HUDEP-2 (cell line): ENCODE results near the gene SCPEP1.

Experiments
- DNase-seq, 76 experiments: peaks; one replicate each; lab custom pipeline; 2025; ENCODE audit not compliant: unreplicated experiment in 76 of 76; lab: John Stamatoyannopoulos, UW

SCPEP1 gene

DNA sequence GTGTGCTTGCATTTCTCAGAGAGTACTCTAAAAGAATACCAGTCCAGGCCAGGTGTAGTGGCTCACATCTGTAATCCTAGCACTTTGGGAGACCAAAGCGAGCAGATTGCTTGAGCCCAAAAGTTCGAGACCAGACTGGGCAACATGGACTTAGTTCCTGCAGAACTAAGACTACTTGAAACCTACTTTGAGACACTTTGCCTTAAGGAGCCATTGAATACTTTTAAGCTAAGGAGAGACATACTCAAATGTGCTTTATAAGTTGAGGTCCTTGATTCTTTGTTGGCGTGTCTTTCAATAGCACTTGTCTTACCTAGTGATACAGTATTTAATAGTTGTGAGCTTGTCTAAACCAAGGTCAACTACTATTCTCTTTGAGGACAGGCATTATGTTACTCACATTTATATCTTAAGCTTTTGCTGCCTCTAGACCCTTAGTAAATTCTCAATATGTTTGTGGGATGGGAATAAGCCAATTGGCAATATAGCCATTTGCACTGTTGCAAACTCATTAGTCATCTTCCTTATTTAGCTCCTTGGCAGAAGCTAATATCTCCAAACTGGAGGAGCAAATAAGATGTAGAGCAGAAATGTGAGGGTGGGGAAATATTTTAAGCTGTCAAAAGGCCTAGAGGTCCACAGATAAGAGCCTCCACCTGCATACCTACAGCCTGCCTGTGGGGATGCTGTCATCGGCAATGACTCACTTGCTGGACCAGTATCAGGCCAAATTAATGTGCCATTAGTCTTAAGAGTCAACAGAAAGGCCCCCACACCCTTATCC, 16.3 kb downstream of the SCPEP1 start:
- DNase-seq = no peak

DNA sequence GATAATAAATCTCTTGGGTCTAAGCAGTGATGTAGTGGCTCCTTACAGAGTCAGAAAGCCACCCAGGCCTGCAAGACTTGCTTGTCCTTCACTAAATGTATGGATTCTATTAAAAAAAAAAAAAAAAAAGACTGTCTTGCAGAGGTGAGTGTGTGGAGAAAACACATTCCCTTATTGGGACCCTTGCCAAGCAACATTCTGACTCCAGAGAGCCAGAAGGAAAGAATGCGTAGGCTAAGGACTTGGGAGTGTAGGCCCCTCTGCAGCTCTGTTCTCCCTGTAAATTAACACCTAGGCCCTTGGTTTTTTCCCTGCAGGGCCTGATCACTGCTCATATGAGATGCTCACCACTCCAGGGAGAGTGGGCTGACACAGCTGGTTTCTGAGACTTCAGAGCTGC, 17.8 kb downstream of the SCPEP1 start:
- DNase-seq = no peak

DNA sequence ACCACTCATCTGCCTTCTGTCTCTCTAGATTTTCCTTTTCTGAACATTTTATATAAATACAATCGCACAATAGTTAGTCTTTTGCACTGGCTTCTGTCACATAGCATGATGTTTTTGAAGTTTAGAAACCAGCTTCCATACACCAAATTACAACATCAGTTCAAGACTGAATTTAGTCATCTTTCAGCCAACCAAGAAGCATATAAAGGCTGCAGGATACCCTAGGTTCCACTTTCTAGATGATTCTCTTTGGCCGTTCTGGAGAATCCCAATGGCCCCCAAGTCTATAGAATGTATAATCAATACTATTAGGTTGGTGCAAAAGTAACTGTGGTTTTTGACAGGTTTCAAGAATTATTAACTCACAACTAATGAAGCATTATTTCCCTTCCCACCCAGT, 19.4 kb downstream of the SCPEP1 start:
- no peak for DNase-seq

DNA sequence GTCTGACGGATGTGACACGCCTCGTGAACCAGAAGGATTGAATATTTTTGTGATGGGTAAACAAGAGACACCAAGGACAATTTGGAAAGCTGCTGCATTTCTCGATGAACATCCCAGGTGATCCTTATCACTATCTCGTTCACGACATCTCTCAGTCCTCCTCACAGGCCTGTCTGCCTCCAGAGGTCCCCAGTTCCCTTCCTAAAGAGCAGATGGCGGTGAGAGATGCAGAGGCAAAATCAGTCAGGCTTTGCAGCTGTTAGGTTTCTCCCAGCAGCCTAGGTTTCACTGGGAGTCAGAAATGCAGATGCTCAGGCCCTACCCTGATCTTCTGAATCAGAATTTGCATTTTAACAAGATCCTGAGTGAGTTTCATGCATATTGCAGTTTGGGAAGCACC, 23.6 kb downstream of the SCPEP1 start:
- DNase-seq = no peak

DNA sequence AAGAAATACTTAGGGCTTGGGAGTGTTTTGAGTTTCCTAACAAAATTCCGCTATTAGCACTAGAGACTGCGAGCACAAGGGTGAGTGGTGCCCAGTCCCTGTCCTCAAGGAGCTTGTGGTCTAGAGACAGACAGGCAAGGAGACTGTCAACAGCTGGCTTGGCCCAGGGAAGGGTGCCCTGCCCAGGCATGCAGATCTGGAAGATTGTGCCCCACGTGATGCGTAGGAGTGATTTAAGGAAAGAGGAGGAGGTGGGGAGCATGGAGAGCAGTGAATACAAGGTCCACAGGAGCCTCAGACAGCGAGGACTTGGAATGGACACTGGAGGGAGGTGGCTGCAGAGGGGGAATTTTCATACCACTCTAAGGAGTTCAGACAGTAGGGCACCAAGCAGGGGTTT, 25.0 kb downstream of the SCPEP1 start:
- peak in 1 of 76 experiments; percentile 1 for DNase-seq

DNA sequence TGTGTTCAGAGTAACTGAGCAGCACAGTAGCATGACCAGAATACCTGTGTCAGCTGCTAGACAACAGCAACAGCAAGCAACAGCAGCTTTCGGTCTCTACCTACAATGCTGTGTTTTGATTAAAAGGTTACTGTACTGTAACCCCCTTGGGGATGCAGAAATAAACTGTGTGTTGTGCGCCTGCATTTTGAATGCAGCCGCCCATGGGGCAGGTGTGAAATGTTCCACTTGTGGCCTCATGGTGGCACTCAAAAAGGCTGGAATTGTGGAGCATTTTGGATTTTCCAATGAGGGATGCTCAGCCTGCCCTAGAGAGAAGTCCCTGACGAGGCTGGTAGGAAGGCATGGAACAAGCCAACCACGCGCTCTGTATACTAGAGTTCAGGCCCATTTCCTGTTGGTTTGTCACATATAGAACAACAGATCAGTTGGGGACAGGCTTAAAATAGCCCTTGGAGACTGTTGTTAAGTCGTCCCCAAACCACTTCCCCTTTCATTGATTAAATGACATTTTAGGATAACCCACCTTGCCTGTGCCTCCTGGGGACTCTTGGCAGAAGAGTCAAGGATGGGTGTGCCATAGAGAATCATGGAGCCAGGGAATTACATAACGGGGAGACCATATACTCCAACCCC, 27.1 kb downstream of the SCPEP1 start:
- DNase-seq = no peak

- no peak for DNase-seq
Measured at GRCh38 chr17:57006040-57006439, 28.1 kb downstream of the SCPEP1 start.

- no peak for DNase-seq
Measured at GRCh38 chr17:57008958-57009357, 31.0 kb downstream of the SCPEP1 start.

DNA sequence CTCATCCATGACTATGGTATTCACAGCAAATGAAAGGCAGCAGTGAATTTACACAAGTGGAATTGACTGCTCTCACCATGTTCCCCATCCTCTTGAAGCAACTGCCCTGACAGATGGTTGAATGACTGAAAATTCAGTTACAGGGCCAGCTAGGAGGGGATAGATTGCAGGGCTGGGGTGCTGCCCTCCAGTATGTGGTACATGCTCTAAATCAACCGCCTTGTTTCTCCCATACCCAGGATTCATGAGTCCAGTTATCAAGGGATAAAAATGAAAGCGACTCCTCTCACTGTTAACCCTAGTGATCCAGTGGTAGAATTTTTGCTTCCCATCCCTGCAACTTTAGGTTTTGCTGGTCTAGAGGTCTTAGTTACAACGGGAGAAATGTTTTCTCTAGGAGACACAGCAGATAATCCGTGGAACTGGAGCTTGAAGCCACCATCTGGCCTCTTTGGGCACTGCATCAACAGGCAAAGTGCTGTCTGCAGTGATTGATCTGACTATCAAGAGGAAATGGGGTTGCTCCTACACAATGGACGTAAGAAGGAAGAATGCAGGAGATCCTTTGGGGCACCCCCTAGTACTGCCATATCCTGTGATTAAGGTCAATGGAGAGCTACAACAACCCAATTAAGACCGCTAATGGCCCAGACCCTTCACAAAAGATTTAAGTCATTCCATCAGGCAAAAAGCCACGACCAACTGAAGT, 32.0 kb downstream of the SCPEP1 start:
- DNase-seq = peak in 44 of 76 experiments; percentile 4 to 61 (median 24)

DNA sequence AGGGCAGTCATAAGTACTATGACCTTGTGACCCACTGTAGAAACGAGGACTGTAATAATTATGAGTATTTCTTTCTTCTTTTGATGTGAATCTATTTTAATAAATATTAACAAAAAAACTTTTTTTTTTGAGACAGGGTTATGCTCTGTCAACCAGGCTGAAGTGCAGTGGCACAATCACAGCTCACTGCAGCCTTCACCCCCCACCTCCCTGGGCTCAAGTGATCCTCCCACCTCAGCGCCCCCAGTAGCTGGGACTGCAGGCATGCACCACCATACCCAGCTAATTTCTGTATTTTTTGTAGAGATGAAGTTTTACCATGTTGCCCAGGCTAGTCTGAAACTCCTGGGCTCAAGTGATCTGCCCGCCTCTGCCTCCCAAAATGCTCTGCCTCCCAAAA, 32.6 kb downstream of the SCPEP1 start:
- no peak for DNase-seq

DNA sequence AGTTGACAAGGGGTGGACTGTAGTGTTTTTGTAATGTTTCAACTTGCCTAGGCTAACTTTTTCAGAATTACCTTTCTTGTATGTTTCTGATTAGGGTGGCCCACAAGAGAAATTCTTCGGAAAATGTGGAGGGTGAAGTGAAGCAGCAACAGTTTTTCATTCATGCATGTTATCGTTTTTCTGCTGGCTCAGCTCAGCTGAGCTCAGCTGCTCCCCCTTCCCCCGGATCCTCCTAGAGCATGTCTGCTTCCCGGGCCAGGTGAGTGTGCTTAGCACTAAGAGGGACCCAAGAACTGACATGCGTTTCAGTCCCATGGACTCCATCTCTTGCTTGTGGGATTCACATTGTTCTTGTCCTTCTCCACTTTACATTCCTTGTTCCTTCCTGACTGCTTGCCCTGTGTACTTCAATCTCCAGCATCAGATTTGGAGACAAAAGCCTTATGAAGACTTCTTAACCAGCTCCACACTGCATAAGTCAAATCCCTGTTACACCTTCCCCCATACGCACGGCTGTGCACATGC, 33.6 kb downstream of the SCPEP1 start:
- DNase-seq = no peak

DNA sequence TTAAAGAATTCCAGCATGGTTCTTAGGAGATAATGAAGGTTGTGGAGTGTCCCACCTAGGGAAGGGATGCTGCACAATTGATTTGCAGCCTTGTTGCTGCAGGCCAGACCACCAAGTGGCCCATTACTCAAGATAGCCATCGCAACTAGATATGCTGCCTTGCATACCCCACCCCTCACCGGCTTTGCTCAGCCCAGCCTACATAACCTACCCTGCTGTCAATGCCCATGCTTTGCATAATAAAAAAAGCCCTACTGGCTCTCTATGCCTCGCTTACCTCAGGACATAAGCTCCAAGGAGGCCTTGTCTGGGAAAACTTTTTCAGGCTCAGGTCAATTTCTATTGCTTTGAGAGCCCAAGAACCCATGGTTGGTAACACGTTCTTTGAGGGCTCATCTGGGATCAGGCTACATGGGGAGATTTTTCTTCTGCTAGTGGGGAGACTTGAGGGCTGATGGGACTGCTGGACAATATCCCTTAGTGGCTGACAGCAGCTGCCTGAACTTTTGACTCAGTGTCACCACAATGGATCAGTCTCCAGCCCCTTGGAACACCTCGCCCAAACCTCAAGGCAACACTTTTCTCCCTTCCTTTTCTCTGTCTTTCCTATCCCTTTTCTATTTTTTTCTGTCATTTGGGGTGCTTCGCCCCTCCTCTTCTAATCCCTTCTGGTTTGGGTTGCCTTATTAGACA, 38.3 kb downstream of the SCPEP1 start:
- DNase-seq = no peak

- DNase-seq = no peak
Measured at GRCh38 chr17:57016764-57017116, 38.8 kb downstream of the SCPEP1 start.

- no peak for DNase-seq
Measured at GRCh38 chr17:57017625-57018024, 39.7 kb downstream of the SCPEP1 start.

DNA sequence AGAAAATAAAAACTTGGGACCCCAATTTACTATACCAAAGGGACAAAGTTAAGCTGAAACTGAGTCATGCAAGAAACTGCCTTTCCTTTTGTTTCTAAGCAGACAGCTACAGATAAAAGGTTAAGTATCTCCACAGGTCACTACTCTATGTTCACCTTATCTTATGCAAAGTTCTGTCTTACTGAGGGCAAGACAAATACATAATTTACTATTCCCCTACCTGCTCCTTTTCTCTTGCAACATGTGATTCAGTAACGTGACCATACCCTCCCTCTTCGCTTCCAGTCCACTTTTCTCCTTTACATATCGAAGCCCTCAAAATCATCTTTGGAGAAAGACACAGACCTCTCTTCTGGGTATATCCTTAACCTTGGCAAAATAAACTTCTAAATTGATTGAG, 42.3 kb downstream of the SCPEP1 start:
- no peak for DNase-seq

GRCh38 chr17:57021226-57021940, 43.5 kb downstream of the SCPEP1 start:
- no peak for DNase-seq

GRCh38 chr17:57025876-57026275, 47.9 kb downstream of the SCPEP1 start:
- DNase-seq = no peak

DNA sequence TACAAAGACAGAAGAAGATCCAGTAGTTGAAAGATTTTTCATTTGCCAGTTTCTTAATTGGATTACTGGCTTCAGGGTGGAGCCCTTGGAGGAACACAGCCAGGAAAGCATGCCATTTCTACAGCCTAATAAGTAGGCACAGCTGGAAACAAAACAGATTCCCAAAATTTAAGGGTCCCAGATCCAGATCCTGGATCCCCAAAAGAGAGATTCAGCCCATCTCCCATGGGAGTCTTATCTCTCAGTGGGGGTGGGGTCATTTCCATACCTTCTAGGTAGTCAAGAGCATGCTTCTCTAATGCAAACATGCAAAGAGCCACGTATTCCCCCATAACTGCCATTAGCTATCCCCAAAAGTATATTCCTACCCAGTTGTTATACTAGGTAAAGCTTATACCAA, 49.9 kb downstream of the SCPEP1 start:
- no peak for DNase-seq

- no peak for DNase-seq
Measured at GRCh38 chr17:57032343-57032742, 54.4 kb downstream of the SCPEP1 start.

DNA sequence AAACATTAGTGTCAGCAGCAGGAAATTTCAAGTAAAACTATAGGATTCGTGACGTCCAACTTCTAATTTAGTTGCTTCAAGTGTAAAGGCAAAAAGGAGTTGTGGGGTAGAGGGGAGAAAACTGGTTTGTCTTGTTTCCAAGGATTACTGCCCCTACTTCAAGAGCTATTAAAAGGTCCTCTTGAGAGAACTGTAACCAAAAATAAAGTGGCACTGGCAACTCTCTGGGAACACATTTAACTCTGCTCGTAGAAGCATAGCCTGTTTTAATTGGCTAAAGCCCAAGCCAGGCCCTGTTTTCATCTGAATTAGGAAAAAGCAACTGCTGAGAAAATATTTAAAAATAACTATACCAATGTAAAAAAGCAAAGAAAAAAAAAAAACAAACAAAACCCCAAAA, 55.4 kb downstream of the SCPEP1 start:
- DNase-seq = no peak
